Measurements from ENCODE around the gene TNF. TPM values are rescaled to one million over a fixed set of nuclear protein-coding genes. Genes with fewer than 3 reads are reported as not detected.

The TNF gene
- polyA plus RNA-seq, 1 of the 3 experiments (the other 2 are of a cell fraction) = not detected

- H3K4me3 ChIP-seq (ENCODE audit: low read depth in 2 of 2, low read length in 1 of 2) = no peak overlapping the region
- H3K9ac ChIP-seq = no peak overlapping the region
- H3K79me2 ChIP-seq (ENCODE audit: insufficient read depth) = peaks cover 29% of the 10 kb centered on the region
- peaks cover 28% of the 10 kb centered on the region for H3F3A ChIP-seq (replicated peaks; ENCODE audit: insufficient read depth)
- H3K9me2 ChIP-seq = no peaks in the 10 kb centered on the region
- CTCF ChIA-PET = interaction anchor here (0.6 to 3.0 kb wide), 5 partner anchors 8 to 66 kb away, joined by 3 to 12 read pairs (median 4); partner anchors contain the start of gene DDX39B
- H3K27ac ChIP-seq (ENCODE audit: low read depth in 2 of 2, low read length in 1 of 2) = no peak overlapping the region
- TF ChIP-seq EP300 (IDR thresholded peaks at IDR 0.05; ENCODE audit: borderline replicate concordance in 1 of 2, low read depth in 1 of 2, low read length in 1 of 2) = no peak
- no peaks in the 10 kb centered on the region for H3K9me3 ChIP-seq
- POLR2A ChIA-PET = interaction anchor here (1.4 kb wide), 1 partner anchor 9 kb away, joined by 12 read pairs; the partner anchor contains the start of gene DDX39B
- H4K20me1 ChIP-seq (ENCODE audit: insufficient read depth) = peaks cover 57% of the 10 kb centered on the region
- no peak overlapping the region for H2AFZ ChIP-seq (ENCODE audit: low read depth)
- H3K36me3 ChIP-seq (replicated peaks in 1 of 2; ENCODE audit: control insufficient read depth in 1 of 2, insufficient read depth in 2 of 2, low read length in 1 of 2) = peaks cover 66 to 73% of the 10 kb centered on the region in 2 experiments
- no peak overlapping the region for H3K4me2 ChIP-seq
- no peak for DNase-seq
- no peaks in the 10 kb centered on the region for H3K27me3 ChIP-seq (ENCODE audit: insufficient read depth)
- no peaks in the 10 kb centered on the region for H3K4me1 ChIP-seq (ENCODE audit: control insufficient read depth in 1 of 2, insufficient read depth in 2 of 2, low read depth in 1 of 2, low read length in 1 of 2)
- 88% methylated on average over 9 of the region's 9 CpGs for WGBS (ENCODE audit: low lambda C conversion rate)
These were observed 43.4 kb upstream of the TNF start for GRCh38 chr6:31531771-31532643.

DNA sequence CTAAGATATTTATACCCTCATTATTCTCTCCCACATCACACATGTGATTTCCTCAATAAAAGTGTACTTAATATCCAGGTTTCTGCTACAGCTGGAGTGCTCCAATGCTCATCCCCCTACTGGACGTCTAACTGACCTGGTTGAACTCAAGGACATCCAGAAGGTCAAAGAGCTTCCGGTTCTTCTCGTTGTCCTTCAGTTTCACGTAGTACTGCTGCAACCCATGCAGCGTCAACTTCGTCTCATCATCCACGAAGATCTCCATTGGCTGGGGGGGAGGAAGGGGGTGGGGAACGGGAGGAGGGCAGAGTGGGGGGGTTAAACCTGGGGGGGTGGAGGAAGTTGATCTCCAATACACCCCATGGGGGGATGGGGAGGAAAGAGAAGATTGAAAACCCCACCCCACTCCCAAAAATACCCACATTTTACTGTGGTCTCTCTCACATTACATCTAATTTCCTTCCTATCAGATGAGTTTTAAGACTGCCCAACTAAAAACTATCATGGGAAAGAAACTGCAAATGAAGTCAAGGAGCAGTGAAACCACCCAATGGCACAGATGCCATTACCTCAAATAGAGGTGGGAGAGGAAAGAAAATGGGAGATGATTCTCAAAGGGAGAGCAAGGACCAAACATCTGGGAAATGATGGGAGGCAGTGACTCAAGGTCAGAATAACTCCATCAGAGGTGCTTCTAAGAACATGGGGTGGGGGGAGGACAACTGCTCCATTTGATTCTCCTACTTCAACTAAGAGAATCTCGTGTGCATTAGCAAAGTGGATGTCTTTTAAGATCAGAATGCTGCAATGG lies 42.5 kb upstream of the TNF start:
- Histone ChIP-seq H3F3A (replicated peaks; ENCODE audit: insufficient read depth) (peaks cover 28% of the 10 kb centered on the region), H3K36me3 (replicated peaks in 1 of 2; ENCODE audit: control insufficient read depth in 1 of 2, insufficient read depth in 2 of 2, low read length in 1 of 2) (peaks cover 73 to 74% of the 10 kb centered on the region in 2 experiments), H4K20me1 (ENCODE audit: insufficient read depth) (peaks cover 65% of the 10 kb centered on the region), H3K79me2 (ENCODE audit: insufficient read depth) (peaks cover 37% of the 10 kb centered on the region), H3K9me3 (no peaks in the 10 kb centered on the region), H2AFZ (ENCODE audit: low read depth) (no peak overlapping the region), H3K27me3 (ENCODE audit: insufficient read depth) (no peaks in the 10 kb centered on the region), H3K4me3 (ENCODE audit: low read depth in 2 of 2, low read length in 1 of 2) (no peak overlapping the region), H3K27ac (ENCODE audit: low read depth in 2 of 2, low read length in 1 of 2) (no peak overlapping the region), H3K4me2 (no peak overlapping the region), H3K4me1 (ENCODE audit: control insufficient read depth in 1 of 2, insufficient read depth in 2 of 2, low read depth in 1 of 2, low read length in 1 of 2) (no peaks in the 10 kb centered on the region), H3K9ac (no peak overlapping the region), H3K9me2 (no peaks in the 10 kb centered on the region)
- CTCF ChIA-PET = interaction anchor here (1.4 to 3.0 kb wide), 3 partner anchors 7 to 65 kb away, joined by 3 to 12 read pairs (median 5); partner anchors contain the start of gene DDX39B
- TF ChIP-seq GABPA (IDR thresholded peaks at IDR 0.05; ENCODE audit: low read depth) (no peak), EP300 (IDR thresholded peaks at IDR 0.05; ENCODE audit: borderline replicate concordance in 1 of 2, low read depth in 1 of 2, low read length in 1 of 2) (no peak)
- WGBS (ENCODE audit: low lambda C conversion rate) = 83% methylated on average over 9 of the region's 9 CpGs
- POLR2A ChIA-PET = no interaction called here
- no peak for DNase-seq

DNA sequence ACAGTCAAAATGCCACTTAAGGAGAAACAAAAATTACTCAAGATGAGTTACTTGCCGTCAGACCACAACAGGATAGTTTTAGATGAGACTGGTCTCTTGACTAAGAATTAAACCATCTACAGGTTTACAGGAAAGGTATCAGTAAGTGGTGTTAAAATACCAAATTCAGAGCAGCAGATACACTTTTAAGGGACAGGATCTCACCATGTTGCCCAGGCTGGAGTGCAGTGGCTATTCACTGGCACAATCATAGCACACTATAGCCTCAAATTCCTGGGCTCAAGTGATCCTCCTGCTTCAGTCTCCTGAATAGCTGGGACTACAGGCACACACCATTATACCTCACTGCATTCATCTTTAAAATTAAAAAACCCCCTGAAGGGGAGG lies 41.9 kb upstream of the TNF start:
- Histone ChIP-seq H3K27me3 (ENCODE audit: insufficient read depth) (no peaks in the 10 kb centered on the region), H3K36me3 (replicated peaks in 1 of 2; ENCODE audit: control insufficient read depth in 1 of 2, insufficient read depth in 2 of 2, low read length in 1 of 2) (peaks cover 76 to 79% of the 10 kb centered on the region in 2 experiments), H3K4me3 (ENCODE audit: low read depth in 2 of 2, low read length in 1 of 2) (no peak overlapping the region), H2AFZ (ENCODE audit: low read depth) (no peak overlapping the region), H3K4me2 (no peak overlapping the region), H3K27ac (ENCODE audit: low read depth in 2 of 2, low read length in 1 of 2) (no peak overlapping the region), H3K79me2 (ENCODE audit: insufficient read depth) (peaks cover 43% of the 10 kb centered on the region), H3K9me2 (no peaks in the 10 kb centered on the region), H3K4me1 (ENCODE audit: control insufficient read depth in 1 of 2, insufficient read depth in 2 of 2, low read depth in 1 of 2, low read length in 1 of 2) (0 out of 4 replicates have a peak, but pooled peaks cover 0 to 2% of the 10 kb centered on the region in 2 experiments), H3K9me3 (no peaks in the 10 kb centered on the region), H3K9ac (no peak overlapping the region), H3F3A (replicated peaks; ENCODE audit: insufficient read depth) (peaks cover 28% of the 10 kb centered on the region), H4K20me1 (ENCODE audit: insufficient read depth) (peaks cover 71% of the 10 kb centered on the region)
- 95% methylated on average over 1 of the region's 1 CpG for WGBS (ENCODE audit: low lambda C conversion rate)
- TF ChIP-seq CHD2 (IDR thresholded peaks at IDR 0.05; ENCODE audit: low read length, partially characterized antibody) (no peak), USF1 (IDR thresholded peaks at IDR 0.05; ENCODE audit: borderline replicate concordance, low read depth) (no peak), FOXJ3 (CRISPR knock-in tag; IDR thresholded peaks at IDR 0.05) (no peak)
- TF ChIP-seq, protein P1, sequence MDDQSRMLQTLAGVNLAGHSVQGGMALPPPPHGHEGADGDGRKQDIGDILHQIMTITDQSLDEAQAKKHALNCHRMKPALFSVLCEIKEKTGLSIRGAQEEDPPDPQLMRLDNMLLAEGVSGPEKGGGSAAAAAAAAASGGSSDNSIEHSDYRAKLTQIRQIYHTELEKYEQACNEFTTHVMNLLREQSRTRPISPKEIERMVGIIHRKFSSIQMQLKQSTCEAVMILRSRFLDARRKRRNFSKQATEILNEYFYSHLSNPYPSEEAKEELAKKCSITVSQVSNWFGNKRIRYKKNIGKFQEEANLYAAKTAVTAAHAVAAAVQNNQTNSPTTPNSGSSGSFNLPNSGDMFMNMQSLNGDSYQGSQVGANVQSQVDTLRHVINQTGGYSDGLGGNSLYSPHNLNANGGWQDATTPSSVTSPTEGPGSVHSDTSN (IDR thresholded peaks at IDR 0.05) = no peak
- DNase-seq = no peak
- CTCF ChIA-PET = interaction anchor here (1.2 kb wide), 1 partner anchor 13 kb away, joined by 3 read pairs; the partner anchor contains the start of gene ATP6V1G2
- POLR2A ChIA-PET = interaction anchor here (1.0 kb wide), 1 partner anchor 9 kb away, joined by 3 read pairs; no protein-coding TSS in a partner anchor
